BLaER1 treated with 17β-estradiol and CSF1 and Interleukin-3, amounts not matched to agents 10 nM and 100 nM (cell line): ENCODE data around the gene BANP.
A peak's percentile ranks its signal among the peaks of the same experiment; 100 is the strongest.
"Not testable (repeated sequence)": the region's sequence is repeated elsewhere in the genome, so short reads cannot be mapped to it uniquely, and the experiment has no call there.

ENCODE experiments used
- H3K27ac ChIP-seq, 11 experiments: shearing (Covaris generic); formaldehyde crosslinking; 2 replicates each; pipeline ENCODE4 v1.8.1; 2022
- H3K27me3 ChIP-seq, 11 experiments: shearing (Covaris generic); formaldehyde crosslinking; 2 replicates each; pipeline ENCODE4 v1.8.1; 2022
- H3K36me3 ChIP-seq, 11 experiments: shearing (Covaris generic); formaldehyde crosslinking; 2 replicates each; pipeline ENCODE4 v1.8.1; 2022
- H3K4me1 ChIP-seq, 10 experiments: shearing (Covaris generic); formaldehyde crosslinking; 2 replicates each; pipeline ENCODE4 v1.8.1; 2022
- H3K4me2 ChIP-seq, 11 experiments: shearing (Covaris generic); formaldehyde crosslinking; 2 replicates each; pipeline ENCODE4 v1.8.1; 2022
- H3K4me3 ChIP-seq, 10 experiments: shearing (Covaris generic); formaldehyde crosslinking; 2 replicates each; pipeline ENCODE4 v1.8.1; 2022
- H3K9ac ChIP-seq, 11 experiments: shearing (Covaris generic); formaldehyde crosslinking; 2 replicates each; pipeline ENCODE4 v1.8.1; 2022
- H3K9me3 ChIP-seq, 11 experiments: shearing (Covaris generic); formaldehyde crosslinking; replicated peaks in 1 of 11; 2 replicates each; pipeline ENCODE4 v1.8.1; 2022
- H4K20me1 ChIP-seq, 11 experiments: shearing (Covaris generic); formaldehyde crosslinking; 2 replicates each; pipeline ENCODE4 v1.8.1; 2022
- Cebpa-rat ChIP-seq, 11 experiments: shearing (Covaris generic); IDR thresholded peaks; 2 replicates each; pipeline ENCODE4 v1.8.1; 2022

Gene BANP

DNA sequence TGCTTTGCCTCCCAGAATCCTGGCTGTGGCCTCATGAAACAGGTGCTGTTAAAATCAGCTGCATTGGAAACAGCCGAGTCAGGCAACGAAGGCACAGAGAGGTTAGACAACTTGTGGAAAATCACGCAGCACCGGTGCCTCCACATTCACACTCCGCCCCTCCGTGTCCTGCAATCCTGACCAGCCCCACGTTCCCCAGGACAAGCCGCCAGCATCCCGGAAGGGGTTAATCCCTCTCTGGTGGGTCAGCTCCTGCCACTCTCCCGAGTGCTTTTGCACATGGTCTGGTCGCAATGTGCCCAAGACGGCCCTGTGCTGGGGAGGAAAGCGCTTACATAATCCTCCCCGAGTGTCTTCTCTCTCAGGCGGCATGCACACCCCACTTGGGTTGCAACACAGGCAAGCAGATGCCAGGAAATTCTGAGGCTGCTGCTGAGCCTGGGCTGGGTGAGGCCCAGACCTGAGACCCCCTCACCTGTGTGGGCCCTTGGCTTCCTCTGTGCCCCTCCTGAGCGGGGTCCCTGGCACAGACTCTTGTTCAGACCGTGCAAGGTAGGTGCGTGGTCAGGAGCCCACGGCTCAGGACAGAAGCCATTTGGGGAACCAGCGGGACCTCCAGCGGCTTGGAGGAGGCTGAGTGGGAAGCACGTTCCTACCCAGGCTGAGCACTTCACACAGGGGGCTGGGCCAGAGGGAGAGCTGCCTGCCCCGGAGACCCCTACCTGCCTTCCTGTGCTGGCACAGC is 138.6 kb downstream of the BANP start:
- H3K4me1 ChIP-seq: peaks cover 21 to 54% (median 36%) of the 10 kb centered on the region in 10 experiments

DNA sequence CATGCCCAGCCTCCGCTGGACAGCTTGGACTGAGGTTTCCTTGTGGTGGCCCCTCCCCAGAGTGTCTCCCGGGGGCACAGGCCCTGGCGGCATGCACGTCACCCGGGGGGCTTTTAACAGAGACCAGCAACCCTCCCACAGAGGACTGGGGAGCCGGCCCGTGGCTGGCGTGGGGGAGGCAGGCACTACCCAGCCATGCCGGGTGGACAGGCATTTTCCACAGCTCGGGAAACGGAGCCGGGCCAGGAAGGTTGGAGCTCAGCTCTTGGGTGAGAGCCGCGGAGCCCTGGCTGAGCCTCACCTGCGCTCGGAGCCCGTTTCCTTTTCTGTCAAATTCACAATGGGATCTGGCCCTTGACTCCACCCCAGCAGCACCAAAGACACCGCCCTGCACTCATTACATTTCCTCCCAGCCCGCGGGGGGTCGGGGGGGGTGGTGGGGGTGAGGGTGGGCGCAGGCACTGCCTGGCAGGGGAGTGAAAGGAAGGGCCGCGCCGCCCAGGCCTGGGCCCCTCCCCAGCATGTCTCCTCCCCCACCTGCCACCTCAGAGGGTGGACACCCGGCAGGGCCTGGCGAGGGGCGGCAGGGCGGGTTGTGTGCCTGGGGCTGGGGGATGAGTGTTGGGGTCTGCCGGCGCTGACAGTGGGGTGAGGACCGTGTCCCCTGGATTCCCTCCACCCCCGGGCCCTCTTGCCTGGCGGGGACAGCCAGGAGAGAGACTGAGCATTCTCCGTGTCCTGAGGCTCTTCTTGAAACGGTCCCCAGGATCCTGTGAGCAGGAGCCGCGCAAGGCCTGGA is 139.3 kb downstream of the BANP start:
- not testable (repeated sequence) for H3K9me3 ChIP-seq, H3K36me3 ChIP-seq, H4K20me1 ChIP-seq, H3K4me3 ChIP-seq, H3K27me3 ChIP-seq
- peaks cover 21 to 52% (median 36%) of the 10 kb centered on the region in 10 experiments for H3K4me1 ChIP-seq
- H3K9ac ChIP-seq: peak overlapping the region in 2 of 11 experiments; percentile 17 to 18; a peak in 2 of 22 replicates
- H3K27ac ChIP-seq: peak overlapping the region in 7 of 11 experiments; percentile 8 to 62 (median 40); a peak in 10 of 22 replicates
- H3K4me2 ChIP-seq: peak overlapping the region; percentile 59 to 76 (median 70); a peak in 20 of 22 replicates

More for the DNA sequence above, 138.6 kb downstream of the BANP start:
- H4K20me1 ChIP-seq, H3K36me3 ChIP-seq, H3K9me3 ChIP-seq, H3K27me3 ChIP-seq, H3K4me3 ChIP-seq: not testable (repeated sequence)
- peak overlapping the region in 7 of 11 experiments; percentile 8 to 60 (median 40); a peak in 10 of 22 replicates for H3K27ac ChIP-seq
- TF ChIP-seq Cebpa-rat (IDR thresholded peaks at IDR 0.05): 0 out of 22 replicates have a peak, but pooled peaks of 1 of the 11 experiments have one; percentile 15
- H3K4me2 ChIP-seq: peak overlapping the region in 10 of 11 experiments; percentile 32 to 69 (median 55); a peak in 17 of 22 replicates
- H3K9ac ChIP-seq: peak overlapping the region in 3 of 11 experiments; percentile 17 to 30 (median 18); a peak in 3 of 22 replicates

DNA sequence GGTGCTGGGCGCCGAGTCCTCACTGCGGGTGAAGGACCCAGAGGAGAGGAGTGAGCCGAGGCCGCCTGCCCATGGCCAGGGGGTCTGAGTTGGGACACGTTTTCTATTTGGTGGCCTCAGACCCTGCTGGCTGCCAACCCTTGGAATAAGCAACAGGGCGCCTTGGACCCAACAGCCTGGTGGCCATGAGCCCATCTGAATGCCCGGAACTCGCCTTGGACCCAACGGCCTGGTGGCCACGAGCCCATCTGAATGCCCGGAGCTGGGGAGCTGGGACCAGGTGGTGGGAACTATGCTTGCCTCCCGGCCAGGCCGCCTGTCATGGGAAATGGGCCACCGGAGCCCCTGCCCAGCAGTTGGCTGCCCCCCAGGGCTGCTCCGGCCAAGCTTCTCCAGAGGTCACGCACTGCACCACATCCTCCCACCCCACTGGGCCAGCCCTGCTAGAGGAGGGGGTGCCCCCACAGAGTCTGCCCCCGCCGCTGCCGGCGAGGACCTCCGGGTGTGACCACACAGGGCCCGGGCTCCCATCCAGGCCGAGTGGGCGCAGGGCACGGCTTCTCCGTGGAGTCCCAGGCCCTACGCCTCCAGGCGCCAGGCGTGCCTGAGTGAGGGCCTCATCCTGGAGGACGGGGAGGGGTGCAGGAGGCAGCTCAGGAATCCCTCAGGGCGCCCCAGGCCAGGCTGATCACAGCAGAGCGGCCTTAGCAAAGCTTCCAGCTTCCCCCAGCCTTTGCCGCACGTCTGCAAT is 140.2 kb downstream of the BANP start:
- peak overlapping the region in 9 of 11 experiments; percentile 25 to 55 (median 46); a peak in 12 of 22 replicates for H3K9ac ChIP-seq
- peak overlapping the region; percentile 59 to 76 (median 71) for H3K4me2 ChIP-seq

DNA sequence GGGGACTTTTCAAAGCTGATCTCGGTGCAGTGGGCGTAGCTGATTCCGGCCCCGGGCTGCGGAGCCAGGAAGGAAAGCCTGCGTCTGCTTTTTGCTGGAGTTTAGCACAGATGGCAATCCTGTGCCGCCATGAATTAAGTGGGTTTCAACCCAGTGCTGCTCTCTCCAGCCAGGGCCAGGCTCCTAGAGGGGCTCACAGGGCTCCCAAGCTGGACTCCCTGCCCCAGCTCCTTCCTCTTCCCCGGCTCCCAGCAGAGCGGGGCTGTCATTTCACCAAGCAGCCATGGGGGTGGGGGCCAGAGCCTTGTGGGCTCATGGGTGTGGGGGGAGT is 140.7 kb downstream of the BANP start:
- H3K4me2 ChIP-seq: peak overlapping the region; percentile 59 to 76 (median 71)
- H3K4me1 ChIP-seq: peaks cover 21 to 52% (median 36%) of the 10 kb centered on the region in 10 experiments
- H3K4me3 ChIP-seq, H4K20me1 ChIP-seq, H3K27me3 ChIP-seq, H3K36me3 ChIP-seq: not testable (repeated sequence)
- peak overlapping the region in 9 of 11 experiments; percentile 25 to 55 (median 46); a peak in 10 of 22 replicates for H3K9ac ChIP-seq
- H3K27ac ChIP-seq: peak overlapping the region in 9 of 11 experiments; percentile 40 to 68 (median 59); a peak in 16 of 22 replicates
- H3K9me3 ChIP-seq: peaks cover 15 to 19% (median 17%) of the 10 kb centered on the region in 11 experiments

More for the DNA sequence above, 140.2 kb downstream of the BANP start:
- H3K27ac ChIP-seq: peak overlapping the region in 9 of 11 experiments; percentile 40 to 68 (median 59); a peak in 17 of 22 replicates
- H3K9me3 ChIP-seq: peaks cover 10 to 14% (median 12%) of the 10 kb centered on the region in 11 experiments
- not testable (repeated sequence) for H3K4me3 ChIP-seq, H4K20me1 ChIP-seq, H3K36me3 ChIP-seq, H3K27me3 ChIP-seq
- H3K4me1 ChIP-seq: peaks cover 21 to 52% (median 36%) of the 10 kb centered on the region in 10 experiments

DNA sequence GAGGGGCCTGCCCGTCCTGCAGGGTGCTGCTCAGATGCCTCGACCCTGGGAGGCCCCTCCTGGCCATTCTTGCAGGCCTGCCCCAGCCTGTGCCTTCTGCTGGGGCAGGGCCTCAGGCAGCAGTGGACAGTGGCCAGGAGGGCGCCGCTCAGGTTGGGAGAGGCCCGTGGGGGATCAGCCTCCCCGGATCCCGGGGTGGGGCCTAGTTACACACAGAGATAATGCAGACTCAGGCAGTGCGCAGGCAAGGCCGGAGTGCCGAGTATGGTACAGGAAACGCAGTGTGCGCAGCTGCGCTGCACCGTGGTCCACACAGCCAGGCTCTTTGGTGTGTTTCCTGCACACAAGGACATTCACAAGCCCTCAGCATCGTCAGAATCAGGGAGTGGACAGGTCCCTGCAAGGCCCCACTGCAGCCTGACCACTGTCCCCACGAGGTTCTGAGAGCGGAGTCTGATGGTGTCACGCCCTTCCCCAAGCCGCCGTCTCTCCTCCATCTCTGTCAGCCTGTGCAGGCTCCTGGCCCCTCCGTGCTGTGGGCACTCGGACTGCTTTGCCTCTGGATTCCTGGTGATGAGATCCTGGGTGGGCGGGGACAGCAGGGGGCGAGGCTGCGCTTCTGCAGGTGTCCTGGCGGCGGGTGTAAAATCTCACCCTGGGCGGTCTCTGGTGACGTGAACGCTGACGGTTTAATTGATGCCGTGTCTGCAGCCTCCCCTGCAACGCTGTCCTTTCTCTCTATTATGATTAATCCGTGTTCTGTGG is 141.7 kb downstream of the BANP start:
- H3K27me3 ChIP-seq, H3K4me3 ChIP-seq, H3K36me3 ChIP-seq, H4K20me1 ChIP-seq, H3K9ac ChIP-seq: not testable (repeated sequence)
- Histone ChIP-seq H3K4me1 (peaks cover 31 to 48% (median 41%) of the 10 kb centered on the region in 10 experiments), H3K4me2 (peak overlapping the region in 2 of 11 experiments; percentile 68 to 72; a peak in 3 of 22 replicates), H3K9me3 (peaks cover 17 to 25% (median 20%) of the 10 kb centered on the region in 11 experiments), H3K27ac (peak overlapping the region in 1 of 11 experiments; percentile 68; a peak in 1 of 22 replicates)

DNA sequence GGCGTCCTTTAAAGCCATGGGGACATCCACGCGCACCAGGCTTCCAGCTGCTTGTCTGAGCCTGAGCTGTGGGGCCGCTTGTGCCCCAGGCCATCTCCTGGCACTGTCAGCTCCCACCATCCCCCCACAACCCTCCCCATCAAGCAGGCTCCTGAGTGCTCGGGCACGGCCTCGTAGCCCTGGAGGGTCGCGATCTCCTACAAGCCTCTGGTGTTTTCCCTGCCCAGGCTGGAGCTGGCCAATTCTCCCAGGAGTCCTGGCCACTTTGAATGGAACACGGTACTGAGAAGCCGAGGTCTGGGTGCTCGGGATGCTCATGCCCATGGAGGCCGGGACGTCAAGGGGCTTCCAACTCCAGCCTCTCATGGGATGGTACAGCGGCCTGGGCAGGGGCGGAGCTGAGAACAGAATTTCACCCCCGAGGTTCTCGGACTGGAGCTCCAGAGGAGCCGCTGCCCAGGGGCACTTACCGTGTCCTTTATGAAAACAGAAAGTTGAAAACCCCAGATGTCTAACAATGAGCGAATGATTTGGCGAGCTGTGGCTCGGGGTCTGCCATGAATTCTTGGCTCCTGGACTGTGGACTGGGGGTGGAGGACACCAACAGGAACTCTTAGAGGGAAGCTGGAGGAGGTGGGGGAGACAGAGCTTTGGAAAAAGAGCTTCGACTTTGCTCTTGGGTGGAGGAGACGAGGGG is 142.5 kb downstream of the BANP start:
- not testable (repeated sequence) for H3K27ac ChIP-seq, H3K4me3 ChIP-seq, H4K20me1 ChIP-seq, H3K4me2 ChIP-seq, H3K27me3 ChIP-seq, H3K9ac ChIP-seq, H3K36me3 ChIP-seq
- Histone ChIP-seq H3K9me3 (peaks cover 17 to 25% (median 20%) of the 10 kb centered on the region in 11 experiments), H3K4me1 (peaks cover 27 to 53% (median 47%) of the 10 kb centered on the region in 10 experiments)

DNA sequence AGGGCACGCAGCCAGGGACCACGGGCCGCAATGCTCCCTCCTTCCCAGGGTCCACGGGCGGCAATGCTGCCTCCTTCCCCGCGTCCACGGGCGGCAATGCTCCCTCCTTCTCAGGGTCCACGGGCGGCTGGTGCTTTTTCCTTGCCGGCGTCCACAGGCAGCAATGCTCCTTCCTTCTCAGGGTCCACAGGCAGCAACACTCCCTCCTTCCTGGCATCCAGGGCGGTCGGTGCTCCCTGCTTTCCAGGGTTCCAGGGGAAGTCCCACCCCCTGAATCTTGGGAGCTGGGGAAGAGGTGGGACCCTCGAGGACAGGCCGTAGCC is 143.0 kb downstream of the BANP start:
- H4K20me1 ChIP-seq, H3K27ac ChIP-seq, H3K9ac ChIP-seq, H3K4me2 ChIP-seq, H3K36me3 ChIP-seq, H3K4me3 ChIP-seq, H3K27me3 ChIP-seq: not testable (repeated sequence)
- peaks cover 26 to 56% (median 51%) of the 10 kb centered on the region in 10 experiments for H3K4me1 ChIP-seq
- peaks cover 17 to 25% (median 20%) of the 10 kb centered on the region in 11 experiments for H3K9me3 ChIP-seq

DNA sequence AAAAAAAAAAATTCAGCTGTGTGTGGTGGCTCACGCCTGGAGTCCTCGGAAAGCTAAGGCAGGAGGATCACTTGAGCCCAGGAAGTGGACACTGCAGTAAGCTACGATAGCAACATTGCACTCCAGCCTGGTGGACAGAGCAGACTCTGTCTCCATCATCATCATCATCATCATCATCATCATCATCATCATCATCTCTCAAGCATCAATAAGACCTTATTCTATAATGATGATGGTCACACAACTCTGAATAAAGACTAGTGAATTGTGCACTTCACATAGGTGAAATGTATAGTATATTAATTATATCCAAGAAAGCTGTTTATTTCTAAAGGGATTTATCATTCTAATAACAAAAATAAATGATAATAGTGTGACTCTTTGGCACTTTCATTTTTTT is 143.7 kb downstream of the BANP start:
- H3K27me3 ChIP-seq, H3K27ac ChIP-seq, H3K4me2 ChIP-seq, H4K20me1 ChIP-seq, H3K36me3 ChIP-seq, H3K4me3 ChIP-seq, H3K9ac ChIP-seq: not testable (repeated sequence)
- peaks cover 19 to 53% (median 47%) of the 10 kb centered on the region in 10 experiments for H3K4me1 ChIP-seq
- H3K9me3 ChIP-seq: peaks cover 17 to 25% (median 20%) of the 10 kb centered on the region in 11 experiments

DNA sequence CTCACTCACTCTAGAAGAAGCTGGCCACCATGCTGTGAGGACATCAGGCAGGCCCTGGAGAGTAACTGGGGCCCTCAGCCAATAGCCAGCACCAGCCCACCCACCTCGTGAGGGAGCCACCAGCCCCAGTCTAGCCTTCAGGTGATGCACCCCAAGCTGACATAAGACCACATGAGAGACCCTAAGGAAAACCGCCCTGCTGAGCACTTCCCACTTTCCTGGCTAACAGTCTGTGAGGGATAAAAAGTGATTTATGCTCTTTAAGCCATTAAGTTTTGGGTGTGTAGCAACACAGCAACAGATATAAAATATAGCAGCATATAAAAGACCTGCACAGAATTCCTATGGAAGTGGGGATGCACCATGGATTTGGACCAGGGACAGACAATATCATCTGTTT is 145.4 kb downstream of the BANP start:
- H3K4me1 ChIP-seq: peaks cover 5 to 38% (median 32%) of the 10 kb centered on the region in 10 experiments
- not testable (repeated sequence) for H3K27ac ChIP-seq, H3K27me3 ChIP-seq, H3K4me3 ChIP-seq, H3K9ac ChIP-seq, H4K20me1 ChIP-seq, H3K4me2 ChIP-seq, H3K36me3 ChIP-seq
- peaks cover 17 to 25% (median 20%) of the 10 kb centered on the region in 11 experiments for H3K9me3 ChIP-seq

DNA sequence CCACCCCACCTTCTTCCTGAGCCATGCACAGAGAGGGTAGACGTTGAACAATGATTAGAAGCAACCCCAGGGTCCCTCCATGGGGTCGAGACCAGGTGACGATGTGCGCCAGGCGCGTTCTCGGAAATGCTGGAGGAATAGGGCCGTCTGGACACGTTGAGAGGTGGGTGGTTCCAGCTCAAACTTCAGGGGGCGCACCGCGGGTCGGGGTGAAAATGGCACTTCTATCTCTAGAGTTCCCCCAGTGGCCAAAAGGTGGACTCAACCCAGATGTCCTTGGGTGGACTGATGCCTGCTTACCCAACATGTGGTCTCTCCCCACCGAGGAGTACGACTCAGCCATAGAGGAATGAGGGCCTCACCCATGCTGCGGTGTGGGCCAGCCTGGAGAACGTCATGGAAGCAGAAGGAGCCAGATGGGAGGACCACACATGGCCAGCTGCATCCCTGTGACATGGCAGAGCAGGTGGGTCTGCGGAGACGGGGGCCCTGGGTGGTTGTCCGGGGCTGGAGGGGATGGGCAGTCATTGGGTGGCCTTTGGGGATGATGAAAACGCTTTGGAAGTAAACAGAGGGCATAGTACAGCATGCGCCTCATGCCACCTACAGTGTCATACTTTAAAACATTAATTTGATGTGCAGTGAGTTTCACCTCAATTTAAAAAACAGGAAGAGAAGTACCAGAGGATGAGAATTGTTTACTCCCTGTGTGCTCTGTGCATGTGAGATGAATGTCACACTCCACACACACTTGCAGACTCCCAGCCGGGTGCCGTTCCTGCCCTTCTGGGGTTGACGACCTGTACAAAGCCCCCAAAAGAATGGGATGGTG is 147.7 kb downstream of the BANP start:
- peaks cover 0 to 28% (median 21%) of the 10 kb centered on the region in 10 experiments; a peak in 16 of 20 replicates for H3K4me1 ChIP-seq
- H3K9me3 ChIP-seq: peaks cover 17 to 25% (median 20%) of the 10 kb centered on the region in 11 experiments
- H3K27me3 ChIP-seq, H4K20me1 ChIP-seq, H3K4me3 ChIP-seq, H3K9ac ChIP-seq, H3K36me3 ChIP-seq: not testable (repeated sequence)
- H3K4me2 ChIP-seq: peak overlapping the region in 9 of 11 experiments; percentile 39 to 75 (median 68); a peak in 18 of 22 replicates
- H3K27ac ChIP-seq: peak overlapping the region in 5 of 11 experiments; percentile 25 to 63 (median 59); a peak in 7 of 22 replicates
